HG03571 (cell line): Measurements from ENCODE around the gene CNNM3.
"Not testable (repeated sequence)": the region's sequence is repeated elsewhere in the genome, so short reads cannot be mapped to it uniquely, and the experiment has no call there.

ENCODE experiments used
- ATAC-seq: cut with Tn5 transposase; IDR thresholded peaks from one replicate; pipeline ENCODE4 v1.9.1; 2021; ENCODE audit not compliant: unreplicated experiment

CNNM3 gene

GRCh38 chr2:96816127-96816835 is at the start of gene CNNM3:
Gene CNNM3 (plus strand): TSS chr2:96816268. CDS start chr2:96816278, 10 bp downstream.
- ATAC-seq, result peak; percentile 82

DNA sequence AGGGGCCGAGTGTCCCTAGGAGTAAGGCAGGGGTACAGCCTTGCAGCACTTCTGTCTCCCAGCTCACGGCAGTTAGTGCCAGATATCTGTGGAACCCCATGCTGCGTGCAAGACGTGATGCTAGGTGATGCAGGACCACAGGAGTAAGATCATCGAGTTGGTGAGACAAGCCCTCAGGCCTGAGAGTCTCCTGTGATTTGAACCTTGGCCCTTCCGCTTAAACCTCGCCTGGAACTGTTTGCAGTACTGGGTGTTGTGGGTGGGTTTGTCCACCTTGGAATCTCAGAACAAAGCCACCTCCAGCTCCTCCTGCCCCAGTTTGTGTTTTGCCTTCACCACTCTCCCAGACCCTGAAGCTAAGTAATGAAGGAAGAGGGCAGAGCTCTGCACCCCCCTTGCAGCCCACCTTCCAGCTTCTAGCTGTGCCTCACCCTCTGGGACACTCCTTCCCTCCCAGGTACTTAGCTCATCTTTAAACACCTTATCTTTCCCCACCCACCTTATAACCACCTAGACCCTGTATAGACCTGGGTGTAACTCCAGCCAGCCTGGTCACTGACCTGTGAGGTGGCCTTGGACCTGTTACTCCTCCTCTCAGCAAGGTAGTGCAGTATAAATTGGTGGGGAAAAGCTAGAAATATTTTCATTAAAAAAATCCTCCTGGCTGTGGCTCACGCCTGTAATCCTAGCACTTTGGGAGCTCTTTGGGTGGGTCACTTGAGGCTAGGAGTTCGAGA is 48.8 kb upstream of the CNNM3 start:
- no peak for ATAC-seq

GRCh38 chr2:96768083-96768561 is 47.9 kb upstream of the CNNM3 start:
- no peak for ATAC-seq

DNA sequence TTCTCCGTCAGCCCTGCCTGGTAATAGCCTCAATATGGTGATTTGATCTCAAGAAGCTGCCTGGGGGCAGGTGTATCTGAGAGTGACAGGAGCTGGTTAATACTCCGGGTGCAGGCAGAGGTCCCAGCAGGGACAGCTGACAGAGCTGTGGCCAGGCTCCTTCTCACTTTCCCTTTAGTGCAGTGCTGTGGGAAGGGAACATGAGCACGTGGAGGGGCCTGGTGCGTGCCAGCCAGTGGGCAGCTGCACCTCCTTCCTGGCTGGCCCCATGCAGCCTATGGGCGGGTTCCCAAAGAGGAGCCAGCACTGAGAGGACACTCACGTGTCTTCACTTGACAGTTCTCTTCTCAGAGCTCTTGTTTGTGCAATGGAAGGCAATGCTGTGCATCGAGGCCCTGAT is 46.3 kb upstream of the CNNM3 start:
- ATAC-seq, result no peak

DNA sequence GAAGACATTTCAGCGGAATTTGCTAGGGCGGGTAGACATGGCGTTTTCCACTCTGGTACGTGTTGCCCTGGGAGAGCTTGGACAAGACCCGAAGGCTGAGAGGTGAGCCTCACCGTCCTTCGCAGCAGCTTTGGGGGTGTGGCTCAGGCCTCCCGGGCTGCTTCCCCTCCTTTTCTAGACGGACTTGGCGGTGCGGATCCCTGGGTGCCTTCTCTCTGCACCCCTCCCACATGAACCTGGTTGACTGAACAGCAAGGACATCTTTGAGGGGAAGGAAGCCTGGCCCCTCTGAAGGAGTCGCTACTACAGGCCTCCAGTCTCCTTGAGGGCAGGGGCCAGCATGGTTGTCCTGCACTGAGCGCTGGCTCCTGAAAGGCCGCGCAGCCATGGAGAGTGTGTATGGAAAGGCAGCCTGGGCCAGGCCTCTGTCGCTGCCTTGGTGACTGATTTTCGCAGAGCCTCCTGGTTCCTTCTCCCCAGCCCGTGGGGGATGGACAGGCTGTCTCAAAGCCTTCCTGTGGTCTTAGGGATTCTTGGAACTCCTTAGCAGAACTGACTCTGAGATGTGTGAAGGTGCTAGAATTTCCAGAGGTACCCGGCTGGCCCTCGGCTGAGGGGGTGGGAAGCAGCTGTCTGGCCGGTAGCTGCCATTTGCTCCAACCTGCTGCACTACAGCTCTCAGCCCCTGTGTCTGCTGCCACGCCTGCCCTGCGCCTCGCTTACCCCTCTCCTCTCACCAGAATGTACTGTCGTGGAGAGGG is 45.4 kb upstream of the CNNM3 start:
- ATAC-seq, result no peak

DNA sequence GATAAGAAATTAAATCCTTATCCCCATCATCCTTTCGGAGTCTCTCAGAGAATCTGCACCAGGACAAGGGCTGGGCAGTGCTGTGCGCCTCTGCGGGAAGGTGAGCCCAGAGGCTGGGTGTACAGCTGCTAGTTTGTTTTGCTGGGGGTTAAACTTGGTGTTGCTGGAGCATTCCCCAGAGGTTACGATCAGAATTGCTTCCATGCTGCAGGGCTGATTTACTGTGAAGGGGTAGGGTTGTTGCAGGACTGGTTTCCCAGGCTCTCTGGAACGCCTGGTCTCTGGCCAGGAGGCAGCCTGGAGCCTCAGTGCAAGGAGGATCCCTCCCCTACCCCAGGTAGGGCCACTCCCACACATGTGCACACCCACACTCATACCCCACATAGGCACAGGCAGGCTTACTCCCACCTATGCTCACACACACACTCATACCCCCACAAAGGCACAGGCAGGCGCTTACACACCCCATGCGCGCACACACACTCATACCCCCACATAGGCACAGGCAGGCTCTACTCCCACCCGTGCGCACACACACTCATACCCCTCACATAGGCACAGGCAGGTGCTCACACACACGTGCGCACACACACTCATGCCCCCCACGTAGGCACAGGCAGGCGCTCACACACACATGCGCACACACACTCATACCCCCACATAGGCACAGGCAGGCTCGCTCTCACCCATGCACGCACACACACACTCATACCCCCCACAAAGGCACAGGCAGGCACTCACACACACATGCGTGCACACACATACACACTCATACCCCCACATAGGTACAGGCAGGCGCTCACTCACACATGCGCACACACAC is 44.1 kb upstream of the CNNM3 start:
- no peak for ATAC-seq

DNA sequence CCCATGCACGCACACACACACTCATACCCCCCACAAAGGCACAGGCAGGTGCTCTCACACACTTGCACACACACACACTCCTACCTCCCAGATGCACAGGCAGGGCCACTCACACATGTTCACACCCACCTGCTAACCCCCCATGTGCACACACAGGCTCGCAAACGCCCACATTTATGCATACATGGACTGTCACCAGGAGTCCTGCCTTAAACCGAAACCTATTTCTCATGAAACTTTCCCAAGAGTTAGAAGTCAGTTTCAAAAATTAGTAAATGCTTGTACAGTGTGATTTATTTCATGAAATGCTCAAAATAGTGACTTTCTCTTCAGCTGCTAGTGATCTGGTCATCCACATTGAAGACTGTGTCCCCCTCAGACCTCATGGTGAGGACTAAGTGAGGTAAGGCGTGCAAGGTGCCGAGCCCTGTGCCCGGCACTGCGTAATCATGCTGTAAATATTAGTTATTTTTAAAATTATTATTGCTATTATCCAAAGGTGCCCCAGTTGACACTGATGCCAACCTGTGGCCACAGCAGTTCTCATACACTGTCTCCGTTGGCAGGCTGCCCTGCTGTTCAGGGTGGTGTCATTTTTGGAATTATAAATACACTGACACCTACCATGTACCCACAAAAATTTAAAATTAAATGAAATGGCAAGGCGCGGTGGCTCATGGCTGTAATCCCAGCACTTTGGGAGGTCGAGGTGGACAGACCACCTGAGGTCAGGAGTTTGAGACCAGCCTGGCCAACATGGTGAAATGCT is 43.0 kb upstream of the CNNM3 start:
- no peak for ATAC-seq

- no peak for ATAC-seq
Measured at GRCh38 chr2:96773922-96774321, 42.1 kb upstream of the CNNM3 start.

- ATAC-seq, result no peak
Measured at GRCh38 chr2:96775160-96775559, 40.9 kb upstream of the CNNM3 start.

DNA sequence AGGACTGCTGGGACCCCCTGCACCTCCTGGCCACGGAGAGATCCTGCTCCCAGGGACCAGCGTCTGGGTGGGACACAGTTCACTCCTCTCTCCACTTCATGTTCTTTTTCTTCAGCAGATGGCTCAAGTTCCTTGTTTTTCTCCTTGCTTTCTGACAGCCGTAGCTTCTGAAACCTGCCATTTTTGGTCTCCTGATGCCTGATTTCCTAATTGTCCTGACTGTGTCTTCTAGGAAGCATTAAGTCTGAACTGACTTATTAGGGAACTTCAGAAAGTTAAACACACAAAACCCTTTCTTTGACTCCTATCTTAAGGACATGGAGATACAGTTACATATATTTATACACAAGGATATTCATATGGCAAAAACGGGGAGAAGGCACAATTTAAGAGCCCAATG is 32.7 kb upstream of the CNNM3 start:
- no peak for ATAC-seq

DNA sequence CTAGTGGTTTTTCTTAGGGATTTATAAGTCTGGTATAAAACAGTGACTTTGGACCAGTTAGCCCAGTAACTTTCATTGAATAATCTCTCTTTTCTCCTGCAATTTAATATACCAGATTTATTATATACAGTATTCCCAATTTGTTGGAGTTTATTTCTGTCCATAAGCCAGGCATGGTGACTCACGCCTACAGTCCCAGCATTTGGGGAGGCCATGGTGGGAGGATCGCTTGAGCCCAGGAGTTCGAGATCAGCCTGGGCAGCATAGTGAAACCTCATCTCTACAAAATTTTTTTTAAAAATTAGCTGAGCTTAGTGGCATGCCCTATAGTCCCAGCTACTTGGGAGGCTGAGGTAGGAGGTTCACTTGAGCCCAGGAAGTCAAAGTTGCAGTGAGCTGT is 28.7 kb upstream of the CNNM3 start:
- no peak for ATAC-seq

GRCh38 chr2:96788442-96789244 is 27.4 kb upstream of the CNNM3 start:
- ATAC-seq, result no peak

- no peak for ATAC-seq
Measured at GRCh38 chr2:96789245-96789617, 26.8 kb upstream of the CNNM3 start.

GRCh38 chr2:96792772-96793749 is 23.0 kb upstream of the CNNM3 start:
- no peak for ATAC-seq

- ATAC-seq, result no peak
Measured at GRCh38 chr2:96795076-96795475, 21.0 kb upstream of the CNNM3 start.

DNA sequence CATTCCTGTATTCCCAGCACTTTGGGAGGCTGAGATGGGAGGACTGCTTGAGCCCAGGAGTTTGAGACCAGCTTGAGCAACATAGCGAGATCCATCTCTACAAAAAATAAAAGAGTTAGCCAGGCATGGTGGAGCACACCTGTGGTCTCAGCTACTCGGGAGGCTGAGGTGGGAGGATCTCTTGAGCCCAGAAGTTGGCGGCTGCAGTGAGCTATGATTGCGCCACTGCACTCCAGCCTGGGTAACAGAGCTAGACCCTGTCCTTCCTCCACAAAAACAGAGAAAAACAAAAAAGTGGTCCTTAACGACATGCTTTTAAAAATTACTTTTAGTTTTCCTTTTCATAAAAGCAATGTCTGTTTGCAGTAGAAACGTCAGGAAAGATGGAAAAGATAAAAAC is 19.6 kb upstream of the CNNM3 start:
- ATAC-seq, result not testable (repeated sequence)

DNA sequence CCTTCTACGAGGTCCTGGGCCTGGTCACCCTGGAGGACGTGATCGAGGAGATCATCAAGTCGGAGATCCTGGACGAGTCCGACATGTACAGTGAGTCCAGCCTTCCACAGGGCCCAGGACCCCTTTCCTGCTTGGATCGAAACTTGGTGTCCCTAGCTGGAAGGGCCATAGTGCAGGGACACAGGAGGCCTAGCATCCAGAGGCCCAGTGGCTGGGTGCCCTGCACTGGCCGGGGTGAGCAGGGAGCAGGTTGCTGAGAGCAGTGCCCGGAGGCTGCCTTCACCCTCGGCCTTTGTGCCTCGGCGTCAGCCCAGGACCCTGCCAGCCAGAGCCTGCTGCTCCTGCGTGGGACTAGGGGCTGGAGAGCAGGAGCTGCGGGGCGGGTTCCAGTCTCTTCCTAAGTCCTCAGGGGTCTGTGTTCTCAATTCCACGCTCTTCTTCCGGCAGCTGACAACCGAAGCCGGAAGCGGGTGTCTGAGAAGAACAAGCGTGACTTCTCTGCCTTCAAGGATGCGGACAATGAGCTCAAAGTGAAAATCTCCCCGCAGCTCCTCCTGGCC is 18.9 kb upstream of the CNNM3 start:
- no peak for ATAC-seq
